Large intestine (tissue), 3 donors: ENCODE data around the gene ING2. TPM values are rescaled to one million over a fixed set of nuclear protein-coding genes. Genes with fewer than 3 reads are reported as not detected.
"Not testable (repeated sequence)": the region's sequence is repeated elsewhere in the genome, so short reads cannot be mapped to it uniquely, and the experiment has no call there.

ENCODE experiments used
- DNase-seq, 2 donors: peaks; one replicate each; pipeline versions ENCODE4 v3.0.0 to v3.0.0-alpha.2; 2013
- H3K27ac ChIP-seq: one replicate; pipeline ENCODE4 v1.5.1; 2013; ENCODE audit warnings: low read length
- H3K27me3 ChIP-seq: 2 replicates; pipeline ENCODE4 v1.6.1; 2013; ENCODE audit warnings: low read length; ENCODE audit not compliant: control insufficient read depth, insufficient read depth
- H3K36me3 ChIP-seq: 2 replicates; pipeline ENCODE4 v1.6.1; 2013; ENCODE audit warnings: low read length; ENCODE audit not compliant: control insufficient read depth, insufficient read depth
- H3K4me1 ChIP-seq: one replicate; pipeline ENCODE4 v1.6.1; 2013; ENCODE audit warnings: low read length; ENCODE audit not compliant: control insufficient read depth, insufficient read depth
- H3K4me3 ChIP-seq: one replicate; pipeline ENCODE4 v1.5.1; 2013; ENCODE audit warnings: low read length
- H3K9me3 ChIP-seq: one replicate; pipeline ENCODE4 v1.6.1; 2013; ENCODE audit warnings: mild to moderate bottlenecking, low read depth, low read length, moderate library complexity; ENCODE audit not compliant: control insufficient read depth
- WGBS: methylation state at CpG from one replicate; pipeline ENCODE4 v1.1.5; 2013; ENCODE audit warnings: low lambda C conversion rate; ENCODE audit not compliant: insufficient coverage; 5-methylcytosine and 5-hydroxymethylcytosine counted together
- polyA plus RNA-seq: library from polyadenylated mRNA; unstranded; fragments of 120-200 nt; gene quantifications from one replicate; pipeline ENCODE4 v1.2.1, GENCODE V29; 2013

ING2 gene
- polyA plus RNA-seq, 1 donor, result 30.8 TPM

DNA sequence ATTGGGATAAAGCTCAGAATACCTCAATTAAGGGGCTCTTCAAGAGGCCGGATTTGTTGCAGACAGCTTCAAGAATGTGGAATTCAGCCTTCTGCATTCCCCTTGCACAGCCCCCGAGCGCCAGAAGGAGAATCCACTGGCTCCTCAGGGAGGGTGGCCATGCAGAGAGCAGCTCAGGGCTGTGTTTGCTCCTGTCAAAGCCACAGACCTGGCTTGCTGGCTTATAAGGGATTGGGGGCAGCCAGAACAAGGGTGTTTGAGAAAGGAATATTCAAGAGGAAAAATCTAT is 36.8 kb downstream of the ING2 start:
- no peak for DNase-seq
- H3K36me3 ChIP-seq, result no peaks in the 10 kb centered on the region
- H3K4me1 ChIP-seq, result no peaks in the 10 kb centered on the region
- H3K27me3 ChIP-seq, result peaks cover 2% of the 10 kb centered on the region
- no peak overlapping the region for H3K4me3 ChIP-seq
- H3K27ac ChIP-seq, result no peak overlapping the region
- no peaks in the 10 kb centered on the region for H3K9me3 ChIP-seq
- WGBS, result no CpG with 5 or more reads among the region's 3 CpGs

DNA sequence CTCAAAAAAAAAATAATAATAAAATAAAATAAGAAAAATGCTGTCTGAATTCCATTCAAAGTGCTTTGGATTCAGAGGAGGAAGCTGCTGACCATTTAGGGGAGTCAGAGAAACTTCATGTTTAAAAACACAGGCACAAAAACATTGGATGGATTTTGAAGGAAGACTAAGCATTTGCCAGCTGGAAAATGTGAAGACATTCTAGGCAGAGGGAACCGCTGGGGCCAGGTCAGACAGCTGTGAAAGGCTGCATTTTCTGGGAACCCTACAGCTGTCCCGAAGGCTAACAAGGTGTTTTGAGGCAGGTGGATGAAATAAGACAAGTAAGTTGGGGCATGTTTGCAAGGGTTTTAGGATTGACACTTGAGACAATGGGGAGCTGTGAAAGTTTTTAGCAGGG is 38.6 kb downstream of the ING2 start:
- Histone ChIP-seq H3K27me3 (peaks cover 2% of the 10 kb centered on the region), H3K27ac (no peak overlapping the region), H3K9me3 (no peaks in the 10 kb centered on the region), H3K4me1 (no peaks in the 10 kb centered on the region), H3K36me3 (no peaks in the 10 kb centered on the region), H3K4me3 (no peak overlapping the region)
- WGBS, result 100% methylated on average over 1 of the region's 2 CpGs
- no peak for DNase-seq

DNA sequence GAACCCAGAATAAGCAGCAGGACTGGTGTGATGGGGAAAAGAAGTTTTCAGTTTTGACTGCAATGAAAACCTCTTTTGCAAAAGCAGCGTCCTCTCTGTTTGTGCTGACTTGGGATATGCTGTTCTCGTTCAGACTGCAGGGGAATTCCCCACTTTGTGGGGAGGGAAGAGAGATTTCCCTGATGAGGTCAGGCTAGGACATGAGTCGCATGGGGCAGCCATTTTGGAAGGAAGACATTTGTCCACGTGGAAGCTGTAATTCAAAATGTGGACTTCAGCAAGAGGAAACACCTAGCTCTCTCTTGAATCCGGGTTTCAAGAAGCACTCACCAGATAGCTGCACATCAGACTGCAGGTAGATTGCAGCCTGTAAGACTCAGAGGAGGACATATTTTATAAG is 39.3 kb downstream of the ING2 start:
- Histone ChIP-seq H3K27ac (no peak overlapping the region), H3K36me3 (no peaks in the 10 kb centered on the region), H3K4me1 (no peaks in the 10 kb centered on the region), H3K9me3 (no peaks in the 10 kb centered on the region), H3K27me3 (peaks cover 2% of the 10 kb centered on the region), H3K4me3 (no peak overlapping the region)
- WGBS, result no CpG with 5 or more reads among the region's 5 CpGs
- no peak for DNase-seq

DNA sequence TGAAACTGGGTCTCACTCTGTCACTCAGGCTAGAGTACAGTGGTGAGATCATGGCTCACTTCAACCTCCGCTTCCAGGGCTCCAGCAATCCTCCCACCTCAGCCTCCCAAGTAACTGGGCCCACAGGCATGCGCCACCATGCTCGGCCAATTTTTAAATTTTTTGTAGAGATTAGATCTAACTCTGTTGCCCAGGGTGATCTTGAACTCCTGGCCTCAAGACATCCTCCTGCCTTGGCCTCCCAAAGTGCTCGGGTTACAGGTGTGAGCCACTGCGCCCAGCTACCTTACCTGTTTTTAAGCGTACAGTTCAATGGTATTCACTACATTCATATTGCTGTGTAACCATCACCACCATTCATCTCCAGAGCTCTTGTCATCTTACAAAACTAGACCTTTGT is 41.5 kb downstream of the ING2 start:
- no peak overlapping the region for H3K27ac ChIP-seq
- H3K36me3 ChIP-seq, result no peaks in the 10 kb centered on the region
- H3K27me3 ChIP-seq, result no peaks in the 10 kb centered on the region
- DNase-seq, result no peak
- no CpG with 5 or more reads among the region's 6 CpGs for WGBS
- no peak overlapping the region for H3K4me3 ChIP-seq
- no peaks in the 10 kb centered on the region for H3K4me1 ChIP-seq
- no peaks in the 10 kb centered on the region for H3K9me3 ChIP-seq

DNA sequence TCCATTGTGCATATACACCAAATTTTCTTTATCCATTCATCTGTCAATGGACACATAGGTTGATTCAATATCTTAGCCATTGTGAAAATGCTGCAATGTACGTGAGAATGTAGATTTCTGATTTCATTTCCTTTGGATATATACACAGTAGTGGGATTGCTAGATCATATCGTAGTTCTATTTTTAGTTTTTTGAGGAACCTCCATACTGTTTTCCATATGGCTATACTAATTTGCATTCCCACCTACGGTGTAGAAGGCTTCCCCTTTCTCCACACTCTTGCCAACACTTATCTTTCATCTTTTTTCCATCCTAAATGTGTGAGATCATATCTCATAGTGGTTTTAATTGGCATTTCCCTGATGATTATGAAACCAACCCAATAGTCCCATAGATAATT is 43.4 kb downstream of the ING2 start:
- WGBS, result 92% methylated on average over 3 of the region's 3 CpGs
- no peaks in the 10 kb centered on the region for H3K27me3 ChIP-seq
- H3K27ac ChIP-seq, result no peak overlapping the region
- no peaks in the 10 kb centered on the region for H3K4me1 ChIP-seq
- H3K36me3 ChIP-seq, result no peaks in the 10 kb centered on the region
- H3K4me3 ChIP-seq, result no peak overlapping the region
- no peak for DNase-seq
- H3K9me3 ChIP-seq, result no peaks in the 10 kb centered on the region

DNA sequence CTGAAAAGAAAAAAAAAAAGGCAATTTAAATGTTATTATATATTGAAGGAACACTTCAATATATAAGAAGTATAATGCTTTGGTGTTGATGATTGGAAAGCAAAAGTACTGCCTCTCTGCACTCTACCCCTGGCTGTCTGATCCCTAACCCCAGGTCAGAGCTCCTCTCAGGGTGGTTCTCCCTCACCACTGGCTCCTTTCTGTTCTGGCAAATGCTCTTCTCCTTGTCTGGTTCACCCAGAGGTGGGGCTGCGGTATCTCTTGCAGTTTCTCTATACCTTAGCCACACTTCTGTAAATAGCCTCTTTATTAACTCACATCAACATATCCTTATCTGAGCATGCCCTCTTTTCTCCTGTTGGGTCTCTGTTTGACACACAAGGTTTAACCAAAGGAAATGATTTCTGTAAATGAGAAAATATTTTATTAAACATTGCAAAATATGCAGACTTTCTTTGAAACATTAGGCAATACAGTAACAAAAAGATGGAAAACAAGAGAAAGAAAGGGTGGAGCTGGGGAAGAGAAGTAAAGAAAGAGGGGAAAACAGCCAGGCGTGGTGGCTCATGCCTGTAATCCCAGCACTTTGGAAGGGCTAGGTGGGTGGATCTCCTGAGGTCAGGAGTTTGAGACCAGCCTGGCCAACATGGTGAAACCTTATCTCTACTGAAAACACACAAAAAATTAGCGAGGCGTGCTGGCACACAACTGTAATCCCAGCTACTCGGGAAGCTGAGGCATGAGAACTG is 45.7 kb downstream of the ING2 start:
- H3K36me3 ChIP-seq, result no peaks in the 10 kb centered on the region
- no peaks in the 10 kb centered on the region for H3K9me3 ChIP-seq
- H3K4me1 ChIP-seq, result no peaks in the 10 kb centered on the region
- H3K27me3 ChIP-seq, result peaks cover 3% of the 10 kb centered on the region
- no peak overlapping the region for H3K27ac ChIP-seq
- DNase-seq, result no peak
- 75% methylated on average over 4 of the region's 5 CpGs for WGBS
- no peak overlapping the region for H3K4me3 ChIP-seq

DNA sequence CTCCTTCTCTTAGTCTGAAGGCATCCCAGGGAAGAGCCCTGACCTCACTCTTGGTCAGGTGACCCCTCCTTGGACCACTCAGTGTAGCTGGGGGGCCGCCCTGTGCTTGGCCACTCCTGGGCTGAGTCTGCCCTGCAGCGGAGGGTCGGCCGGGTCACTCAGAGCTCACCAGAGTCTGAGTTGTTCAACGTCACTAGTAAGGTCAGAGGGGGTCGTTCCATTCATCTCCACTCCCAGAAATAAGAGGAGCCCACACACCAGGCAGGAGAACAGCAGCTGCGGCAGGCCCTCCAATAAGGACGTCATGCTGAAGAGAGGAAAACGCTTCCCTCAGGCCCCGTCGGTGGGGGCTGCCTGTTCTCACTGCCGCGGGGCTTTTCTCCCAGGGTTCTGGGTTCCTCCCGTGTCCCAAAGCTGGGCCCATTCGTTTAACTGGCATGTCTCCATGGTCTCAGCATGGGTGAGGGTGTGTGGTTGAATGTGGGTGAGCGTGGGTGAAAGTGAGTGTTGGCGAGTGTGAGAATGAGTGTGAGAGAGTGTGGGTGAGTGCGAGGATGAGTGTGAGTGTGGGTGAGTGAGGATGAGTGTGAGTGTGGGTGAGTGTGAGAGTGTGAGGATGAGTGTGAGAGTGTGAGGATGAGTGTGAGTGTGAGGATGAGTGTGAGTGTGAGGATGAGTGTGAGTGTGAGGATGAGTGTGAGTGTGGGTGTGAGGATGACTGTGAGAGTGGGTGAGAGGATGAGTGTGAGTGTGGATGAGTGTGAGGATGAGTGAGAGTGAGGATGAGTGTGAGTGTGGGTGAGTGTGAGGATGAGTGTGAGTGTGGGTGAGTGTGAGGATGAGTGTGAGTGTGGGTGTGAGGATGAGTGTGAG is 47.7 kb downstream of the ING2 start:
- no peaks in the 10 kb centered on the region for H3K4me1 ChIP-seq
- H3K27ac ChIP-seq, result no peak overlapping the region
- WGBS, result 100% methylated on average over 2 of the region's 18 CpGs
- H3K9me3 ChIP-seq, result no peaks in the 10 kb centered on the region
- no peaks in the 10 kb centered on the region for H3K36me3 ChIP-seq
- no peak overlapping the region for H3K4me3 ChIP-seq
- DNase-seq, result no peak
- peaks cover 3% of the 10 kb centered on the region for H3K27me3 ChIP-seq

DNA sequence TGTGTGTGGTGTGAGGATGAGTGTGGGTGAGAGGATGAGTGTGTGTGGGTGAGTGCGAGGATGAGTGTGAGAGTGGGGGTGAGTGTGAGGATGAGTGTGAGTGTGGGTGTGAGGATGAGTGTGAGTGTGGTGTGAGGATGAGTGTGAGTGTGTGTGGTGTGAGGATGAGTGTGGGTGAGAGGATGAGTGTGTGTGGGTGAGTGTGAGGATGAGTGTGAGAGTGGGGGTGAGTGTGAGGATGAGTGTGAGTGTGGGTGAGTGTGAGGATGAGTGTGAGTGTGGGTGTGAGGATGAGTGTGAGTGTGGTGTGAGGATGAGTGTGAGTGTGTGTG is 48.3 kb downstream of the ING2 start:
- H3K36me3 ChIP-seq, H3K4me1 ChIP-seq, H3K4me3 ChIP-seq, H3K27ac ChIP-seq, DNase-seq, H3K9me3 ChIP-seq, H3K27me3 ChIP-seq: not testable (repeated sequence)
- WGBS, result no CpG with 5 or more reads among the region's 1 CpG

DNA sequence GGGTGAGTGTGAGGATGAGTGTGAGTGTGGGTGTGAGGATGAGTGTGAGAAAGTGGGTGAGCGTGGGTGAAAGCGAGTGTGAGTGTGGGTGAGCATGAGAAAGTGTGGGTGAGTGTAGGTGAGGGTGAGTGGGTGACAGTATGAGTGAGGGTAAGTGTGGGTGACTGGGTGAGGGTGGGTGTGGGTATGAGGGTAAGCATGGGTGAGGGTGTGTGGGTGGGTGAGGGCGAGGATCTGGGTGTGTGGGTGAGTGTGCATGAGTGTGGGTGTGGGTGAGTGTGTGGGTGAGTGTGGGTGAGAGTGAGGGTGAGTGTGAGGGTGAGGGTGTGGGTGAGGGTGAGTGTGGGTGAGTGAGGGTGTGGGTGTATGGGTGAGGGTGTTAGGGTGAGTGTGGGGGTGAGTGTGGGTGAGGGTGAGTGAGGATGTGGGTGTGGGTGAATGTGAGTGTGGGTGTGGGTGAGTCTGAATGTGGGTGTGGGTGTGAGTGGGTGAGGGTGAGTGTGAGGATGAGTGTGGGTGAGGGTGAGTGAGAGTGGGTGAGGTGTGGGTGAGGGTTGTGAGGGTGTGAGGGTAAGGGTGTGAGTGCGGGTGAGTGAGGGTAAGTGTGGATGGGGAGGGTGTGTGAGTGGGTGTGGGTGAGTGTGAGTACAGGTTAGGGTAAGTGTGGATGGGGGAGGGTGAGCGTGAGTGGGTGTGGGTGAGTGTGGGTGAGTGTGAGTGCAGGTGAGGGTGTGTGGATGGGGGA is 48.9 kb downstream of the ING2 start:
- Histone ChIP-seq H3K27me3 (peaks cover 3% of the 10 kb centered on the region), H3K27ac (no peak overlapping the region), H3K9me3 (no peaks in the 10 kb centered on the region), H3K36me3 (no peaks in the 10 kb centered on the region), H3K4me3 (no peak overlapping the region), H3K4me1 (no peaks in the 10 kb centered on the region)
- no peak for DNase-seq
- WGBS, result 100% methylated on average over 2 of the region's 5 CpGs

DNA sequence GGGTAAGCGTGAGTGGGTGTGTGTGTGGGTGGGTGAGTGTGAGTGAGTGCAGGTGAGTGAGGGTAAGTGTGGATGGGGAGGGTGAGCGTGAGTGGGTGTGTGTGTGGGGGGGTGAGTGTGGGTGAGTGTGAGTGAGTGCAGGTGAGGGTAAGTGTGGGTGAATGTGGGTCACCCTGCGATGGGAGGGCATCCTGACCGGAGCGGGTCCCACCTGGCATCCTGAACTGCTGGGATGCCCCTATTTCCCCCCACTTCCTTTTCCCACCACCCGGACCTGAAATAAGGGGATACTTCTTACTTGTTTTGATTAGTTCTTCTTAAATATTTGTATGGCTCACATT is 49.5 kb downstream of the ING2 start:
- Histone ChIP-seq H3K27me3 (peaks cover 3% of the 10 kb centered on the region), H3K4me3 (no peak overlapping the region), H3K4me1 (no peaks in the 10 kb centered on the region), H3K27ac (no peak overlapping the region), H3K36me3 (no peaks in the 10 kb centered on the region), H3K9me3 (no peaks in the 10 kb centered on the region)
- WGBS, result 63% methylated on average over 1 of the region's 6 CpGs
- DNase-seq, result no peak
